Lung microvascular endothelial cell (primary cell): ENCODE measurements around the gene MSH3. TPM values are rescaled to one million over a fixed set of nuclear protein-coding genes. Genes with fewer than 3 reads are reported as not detected.
"Not testable (repeated sequence)": the region's sequence is repeated elsewhere in the genome, so short reads cannot be mapped to it uniquely, and the experiment has no call there.

Experiments
- DNase-seq, 2 donors: peaks; one replicate each; pipeline versions ENCODE4 v3.0.0 to v3.0.0-alpha.2; 2010; ENCODE audit warnings: low read depth in 2 of 2
- total RNA-seq: library from RNA; depleted of rRNA; stranded (reverse); fragments of >200 nt; gene quantifications from 2 replicates; pipeline ENCODE4 v1.2.1, GENCODE V29; 2014

Gene MSH3
- total RNA-seq, 1 donor from 2014 or later = 5.6 TPM

DNA sequence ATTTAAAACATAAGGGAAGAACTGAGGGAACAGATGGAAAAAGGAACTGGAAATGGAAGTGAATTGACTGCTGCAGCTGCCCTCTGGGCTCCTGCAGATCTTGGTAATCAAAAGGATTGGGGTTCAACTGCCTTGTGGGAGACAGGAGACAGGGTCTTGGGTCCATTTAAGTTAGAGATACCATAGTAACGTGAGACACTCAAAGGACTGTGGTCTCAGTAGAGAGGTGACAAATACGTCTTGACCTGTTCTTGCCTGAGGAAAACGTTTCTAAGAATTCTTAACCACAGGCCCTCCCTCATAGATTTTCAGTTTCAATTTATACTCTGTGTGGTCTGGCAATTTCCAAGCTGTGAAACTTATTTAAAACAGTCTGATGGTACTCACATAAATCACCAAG, 101.2 kb downstream of the MSH3 start:
- no peak for DNase-seq

DNA sequence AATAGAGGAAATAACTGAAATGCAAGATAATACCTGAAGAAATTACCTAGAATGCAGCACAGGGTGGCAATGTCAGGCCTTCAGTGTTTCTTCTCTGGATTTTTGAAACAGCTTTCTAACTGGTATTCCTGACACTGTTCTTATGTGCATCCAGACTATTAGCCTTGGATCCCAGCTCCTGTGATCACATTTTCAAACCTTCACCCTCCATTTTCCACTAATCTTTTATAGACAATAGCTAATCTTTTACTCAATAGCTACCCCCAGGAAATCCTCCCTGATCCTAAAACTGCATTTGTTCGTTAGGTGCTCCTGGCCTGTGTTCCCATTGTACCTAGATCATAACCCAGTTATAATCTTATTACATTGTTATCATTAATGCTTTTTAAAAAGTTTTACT, 101.8 kb downstream of the MSH3 start:
- no peak for DNase-seq

DNA sequence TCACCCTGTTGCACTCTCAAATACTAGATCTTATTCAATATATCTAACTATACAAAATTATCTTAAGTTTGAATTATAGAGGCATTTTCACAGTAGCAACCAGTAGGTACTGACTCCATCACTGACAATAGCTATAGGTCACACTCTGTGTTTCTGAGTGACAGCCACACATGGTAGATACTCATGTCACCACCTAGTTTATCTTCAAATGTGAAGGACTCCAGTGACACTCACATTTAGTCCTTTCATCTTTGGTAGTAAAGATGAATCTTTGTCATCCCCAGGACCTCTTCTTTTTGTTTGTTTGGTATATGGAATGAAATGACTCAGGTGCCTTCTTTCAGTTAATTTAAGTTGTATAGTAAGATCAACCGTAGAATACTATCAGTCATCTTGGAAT, 102.8 kb downstream of the MSH3 start:
- no peak for DNase-seq

DNA sequence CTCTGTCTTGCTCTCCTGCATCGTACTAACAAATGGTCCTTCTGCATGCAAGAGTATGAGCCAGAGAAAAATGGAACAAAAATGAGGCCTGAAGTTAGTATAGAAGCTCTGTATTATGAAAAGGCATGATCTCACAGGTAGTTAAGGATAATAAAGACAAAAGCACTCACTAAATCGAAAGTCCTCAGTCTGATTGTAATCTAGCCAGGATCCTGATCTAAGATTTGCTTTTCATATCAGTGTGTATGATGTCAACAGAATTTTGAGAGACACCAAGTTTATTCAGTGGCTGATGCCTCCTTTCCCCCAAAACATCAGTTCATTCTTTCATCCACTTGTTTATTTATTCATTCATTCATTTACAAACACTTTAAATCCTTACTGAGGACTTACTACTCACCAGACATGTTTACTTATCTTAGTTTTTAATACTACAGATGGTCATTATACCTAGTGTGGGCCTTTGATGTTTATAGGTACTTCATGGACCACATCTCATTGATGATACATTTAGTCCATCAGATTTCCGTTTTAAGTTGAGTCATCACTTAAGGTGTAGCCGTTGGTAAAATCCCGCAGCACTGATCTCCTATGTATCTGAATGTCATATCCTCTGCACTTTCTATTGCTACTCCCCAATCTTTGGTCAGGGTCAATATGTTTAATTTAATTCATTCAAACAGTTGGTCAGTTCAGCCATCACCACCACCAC, 105.6 kb downstream of the MSH3 start:
- DNase-seq = no peak

DNA sequence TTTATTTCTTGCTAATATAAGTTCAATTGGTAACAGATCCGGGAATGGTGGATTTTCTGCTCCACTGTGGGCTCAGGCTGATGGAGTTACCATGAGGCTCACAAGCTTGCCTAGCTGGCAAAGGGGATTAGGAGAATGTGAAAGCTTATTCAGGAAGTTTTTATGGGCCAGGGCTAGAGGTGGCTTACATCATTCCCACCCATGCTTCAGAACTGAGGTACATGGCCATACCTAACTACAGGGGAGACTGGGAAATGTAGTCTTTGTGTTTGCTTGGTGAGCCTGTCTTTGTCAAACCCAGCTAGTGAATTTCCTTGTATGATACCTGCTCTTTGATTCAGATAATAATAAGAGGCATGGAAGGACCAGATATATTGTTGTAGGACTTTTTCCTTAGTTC, 106.2 kb downstream of the MSH3 start:
- DNase-seq = no peak

DNA sequence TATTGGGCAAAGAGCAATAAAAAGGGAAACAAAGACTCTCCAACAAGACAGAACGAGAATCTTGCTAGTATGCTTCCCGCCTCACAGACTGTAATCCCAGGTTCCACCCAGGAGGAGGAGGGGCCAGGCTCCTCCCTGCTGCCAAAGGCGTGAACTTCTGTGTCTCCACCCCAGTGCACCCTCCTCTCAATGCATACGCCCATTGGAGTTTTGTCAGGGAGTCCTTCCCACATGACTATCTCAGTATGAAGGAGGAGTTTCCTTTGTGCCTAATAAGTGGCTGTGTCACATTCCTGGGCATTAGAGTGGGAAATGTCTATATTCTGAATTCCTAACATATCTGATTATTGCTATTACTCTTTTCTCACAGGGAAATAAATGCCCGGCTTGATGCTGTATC, 106.7 kb downstream of the MSH3 start:
- no peak for DNase-seq

DNA sequence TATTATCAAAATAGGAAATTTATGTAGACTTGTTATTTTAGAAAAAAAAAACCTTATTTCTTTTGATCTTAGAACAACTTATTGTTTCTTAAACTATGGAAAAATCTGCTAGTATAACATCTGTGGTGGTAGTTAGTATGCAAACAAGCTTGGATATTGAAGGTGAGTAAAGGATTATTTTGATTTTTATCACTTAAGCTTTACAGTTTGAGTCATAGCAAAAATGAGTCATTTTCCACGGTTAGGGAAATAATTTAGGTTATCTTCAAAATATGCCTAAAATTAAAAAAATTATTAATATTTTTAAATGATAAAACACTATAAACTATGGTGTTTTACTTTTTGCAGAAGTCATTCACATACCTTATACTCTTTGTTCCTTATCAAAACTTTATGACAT, 107.5 kb downstream of the MSH3 start:
- DNase-seq = no peak

DNA sequence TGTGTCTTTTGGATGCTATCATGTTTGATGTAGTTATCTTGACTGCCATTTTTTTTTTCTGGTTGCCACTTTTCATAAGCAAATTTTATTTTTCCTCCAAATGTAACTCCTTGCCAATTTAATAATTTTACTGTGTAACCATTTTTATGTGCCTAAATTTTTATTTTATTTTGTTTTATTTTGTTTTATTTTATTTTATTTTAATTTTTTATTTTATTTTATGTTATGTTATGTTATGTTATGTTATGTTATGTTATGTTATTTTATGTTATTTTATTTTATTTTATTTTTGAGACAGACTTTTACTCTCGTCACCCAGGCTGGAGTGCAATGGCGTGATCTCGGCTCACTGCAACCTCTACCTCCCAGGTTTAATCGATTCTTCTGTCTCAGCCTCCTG, 108.1 kb downstream of the MSH3 start:
- no peak for DNase-seq

DNA sequence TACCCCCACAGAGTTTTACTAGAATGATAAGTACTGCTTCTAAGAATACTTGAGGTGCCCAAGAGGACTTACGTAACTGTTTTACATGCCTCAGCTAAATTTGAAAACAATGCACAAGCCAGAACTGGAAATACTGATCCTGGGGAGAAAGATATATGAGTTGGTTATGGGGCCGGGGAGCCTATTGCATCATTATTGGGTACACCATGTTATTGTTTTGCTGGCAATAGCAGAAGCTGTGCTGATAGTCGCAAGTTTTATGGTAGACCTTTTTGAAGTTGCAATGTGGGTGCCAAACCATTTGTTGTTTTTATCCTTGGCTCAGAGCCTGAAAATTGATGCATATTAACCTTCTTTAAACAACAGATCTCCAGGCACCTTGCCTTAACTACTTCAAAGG, 108.8 kb downstream of the MSH3 start:
- DNase-seq = no peak

DNA sequence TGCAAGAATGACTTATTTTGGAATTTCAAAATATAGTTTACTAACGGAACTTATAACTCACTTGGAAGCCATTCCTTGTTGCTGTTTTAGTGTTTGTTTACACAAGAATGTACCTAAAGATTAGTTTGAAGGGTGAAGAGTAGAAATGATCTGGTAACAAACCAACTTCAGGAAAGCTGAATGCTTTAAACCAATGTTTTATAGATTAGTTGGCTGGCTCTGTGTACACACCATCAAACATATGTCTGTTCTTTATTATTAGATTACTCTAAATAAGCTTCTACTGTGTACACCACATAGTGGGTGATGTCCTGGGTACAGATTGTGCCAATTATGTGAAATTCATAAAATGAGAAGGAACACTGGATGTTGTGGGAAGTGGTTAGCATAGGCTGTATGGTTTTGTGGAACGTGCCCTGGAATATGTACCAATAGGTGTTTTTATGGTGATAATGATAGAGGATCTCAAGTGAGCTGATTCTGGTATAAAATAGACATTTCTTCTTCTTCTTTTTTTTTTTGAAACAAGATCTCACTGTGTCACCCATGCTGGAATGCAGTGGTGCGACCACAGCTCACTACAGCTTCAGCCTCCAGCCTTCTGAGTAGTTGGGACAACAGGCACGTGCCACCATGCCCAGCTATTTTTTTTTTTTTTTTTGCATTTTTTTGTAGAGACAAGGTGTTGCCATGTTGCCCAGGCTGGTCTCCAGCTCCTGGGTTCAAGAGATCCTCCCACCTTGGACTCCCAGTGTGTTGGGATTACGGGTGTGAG, 109.6 kb downstream of the MSH3 start:
- DNase-seq = no peak

DNA sequence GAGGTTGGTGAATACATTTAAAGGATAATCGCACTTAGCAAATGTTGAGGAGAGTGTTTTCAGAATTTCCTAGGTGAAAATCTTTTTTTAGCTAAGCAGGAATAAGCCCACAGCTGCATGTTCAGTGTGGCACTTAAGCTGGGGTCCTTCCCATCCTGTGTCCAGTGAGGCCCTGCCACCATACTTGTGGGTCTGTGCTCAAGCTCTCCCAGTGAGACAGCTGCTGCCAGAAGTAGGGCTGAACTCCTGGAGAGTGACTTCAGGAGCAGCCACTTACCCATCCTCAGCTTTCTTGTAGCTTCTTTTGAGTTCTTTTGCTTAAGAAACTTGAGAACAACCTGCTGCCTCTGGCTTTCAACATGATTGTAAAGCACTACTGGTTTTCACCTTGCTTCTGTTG, 110.3 kb downstream of the MSH3 start:
- no peak for DNase-seq

DNA sequence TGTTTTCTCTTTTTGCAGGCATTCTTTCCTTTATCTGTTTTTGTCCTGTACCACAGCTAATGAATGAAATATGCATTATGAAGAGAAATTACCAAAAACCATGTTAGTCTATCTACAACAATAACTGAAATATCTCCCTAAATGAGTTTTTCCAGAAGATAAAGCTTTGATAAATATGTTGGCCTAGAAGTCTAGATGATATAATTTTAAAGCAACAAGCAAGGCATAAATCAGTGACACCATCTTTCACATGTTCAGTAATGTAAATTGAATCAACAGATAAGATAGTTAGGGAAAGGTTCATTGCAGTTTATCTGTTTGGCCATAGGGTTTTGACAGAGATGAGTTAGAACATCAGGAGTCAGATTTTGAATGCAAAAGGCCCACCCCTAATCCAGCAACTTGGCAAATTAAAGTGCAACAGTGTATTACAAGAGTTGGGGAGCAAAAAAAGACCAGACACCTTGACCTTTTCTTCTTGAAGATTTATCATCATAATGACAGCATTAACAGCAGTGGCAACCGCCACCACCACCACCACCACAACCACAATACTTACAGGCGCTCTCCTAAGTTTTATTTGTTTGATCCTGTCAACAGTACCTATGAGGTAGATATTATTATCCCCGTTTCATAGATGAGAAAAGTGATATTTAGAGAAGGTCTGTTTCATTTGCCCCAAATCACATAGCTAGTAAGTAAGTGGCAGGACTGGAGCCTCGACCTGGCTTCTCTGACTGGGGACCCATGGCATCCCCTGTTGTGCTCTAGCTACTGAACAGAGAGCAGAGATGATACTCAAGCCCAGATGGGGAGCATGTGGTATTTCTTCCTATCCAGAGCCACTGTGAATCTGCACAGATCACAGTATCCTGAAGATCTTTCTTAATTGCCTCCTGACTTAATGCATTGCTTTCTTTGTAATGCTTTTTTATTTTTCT, 123.2 kb downstream of the MSH3 start:
- DNase-seq = no peak

DNA sequence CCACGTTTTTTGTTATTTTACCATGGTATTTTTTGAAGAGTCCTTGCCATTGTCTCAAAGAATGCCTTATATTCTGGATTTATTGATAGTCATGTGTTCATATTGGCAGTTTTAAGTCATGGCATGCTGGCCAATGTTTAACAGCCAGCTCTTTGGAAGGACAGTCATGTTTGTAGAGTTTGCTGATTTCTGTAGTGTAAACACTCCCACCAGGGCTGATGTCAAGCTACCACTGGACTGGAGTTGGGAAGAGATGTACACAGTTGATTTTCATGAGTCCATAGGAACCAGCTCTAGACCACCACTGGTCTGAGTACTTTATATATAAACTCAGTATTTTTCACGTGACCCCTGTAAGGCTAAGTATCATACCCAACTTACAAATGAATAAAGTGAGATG, 125.6 kb downstream of the MSH3 start:
- no peak for DNase-seq

DNA sequence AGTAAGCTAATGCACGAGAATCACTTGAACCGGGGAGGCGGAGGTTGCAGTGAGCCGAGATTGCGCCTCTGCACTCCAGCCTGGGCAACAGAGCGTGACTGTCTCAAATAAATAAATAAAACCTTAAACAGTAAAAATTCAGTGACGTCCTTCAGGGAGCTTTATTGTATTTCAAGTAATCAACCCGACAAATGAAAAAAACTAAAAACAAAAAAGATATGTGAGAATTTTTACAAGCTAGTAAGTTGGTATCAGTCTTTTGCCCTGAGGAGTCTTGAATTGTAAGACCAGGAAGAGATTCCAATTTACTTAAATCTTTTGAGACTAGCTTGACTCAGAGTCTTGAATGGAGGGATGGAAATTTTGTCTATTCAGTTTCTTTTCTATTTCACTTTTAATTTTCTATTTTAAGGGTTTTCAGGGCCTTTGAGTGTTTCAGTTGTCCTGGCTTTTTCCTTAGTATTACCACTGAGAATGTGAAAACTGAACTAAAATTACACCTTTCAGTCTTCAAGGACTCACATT, 126.4 kb downstream of the MSH3 start:
- no peak for DNase-seq

DNA sequence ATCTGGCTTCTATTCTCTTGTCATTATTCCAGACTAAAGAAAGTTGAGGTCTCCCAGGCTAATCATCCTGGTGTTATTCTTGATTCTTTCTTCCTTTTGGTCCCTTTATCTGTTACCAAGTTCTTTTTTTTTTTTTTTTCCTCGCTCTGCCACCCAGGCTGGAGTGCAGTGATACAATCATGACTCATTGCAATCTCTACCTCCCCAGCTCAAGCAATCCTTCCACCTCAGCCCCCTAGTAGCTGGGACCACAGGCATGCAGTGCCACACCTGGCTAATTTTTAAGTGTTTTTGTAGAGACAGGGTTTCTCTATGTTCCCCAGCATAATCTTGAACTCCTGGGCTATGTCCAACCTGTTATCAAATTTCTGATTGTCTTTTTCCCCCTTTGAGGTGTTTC, 126.9 kb downstream of the MSH3 start:
- peak in 1 of 2 donors; percentile 6 for DNase-seq

DNA sequence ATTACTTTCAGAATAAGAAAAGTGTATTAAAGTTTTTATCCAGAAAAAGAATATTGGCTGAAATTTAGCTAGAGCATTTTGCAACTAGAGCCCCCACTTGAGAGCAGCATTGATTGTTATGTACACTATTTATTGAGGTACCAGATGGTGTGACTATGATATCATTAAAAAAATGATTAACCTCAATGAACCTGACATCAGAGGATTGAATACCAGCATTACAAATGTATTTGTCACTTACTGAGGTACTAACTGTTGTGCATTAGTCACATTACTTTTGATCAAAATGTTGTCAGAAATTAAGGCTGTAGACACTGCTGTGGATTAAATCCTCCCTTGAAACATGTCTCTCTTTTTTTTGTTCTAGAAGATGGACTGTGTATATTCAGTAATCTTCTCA, 128.2 kb downstream of the MSH3 start:
- no peak for DNase-seq

DNA sequence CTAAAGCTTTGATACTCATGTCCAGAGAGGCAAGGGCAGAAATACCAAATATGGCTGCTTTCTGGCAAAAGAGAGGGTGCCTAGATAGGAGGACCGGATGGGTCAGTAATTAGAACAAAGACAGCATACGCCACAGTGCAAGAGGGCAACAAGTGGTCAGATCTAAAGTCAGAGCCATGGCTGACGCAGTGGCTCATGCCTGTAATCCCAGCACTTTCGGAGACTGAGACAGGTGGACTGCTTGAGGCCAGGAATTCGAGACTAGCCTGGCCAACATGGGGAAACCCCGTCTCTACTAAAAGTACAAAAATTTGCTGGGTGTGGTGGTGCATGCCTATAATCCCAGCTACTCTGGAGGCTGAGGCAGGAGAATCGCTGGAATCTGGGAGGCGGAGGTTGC, 129.3 kb downstream of the MSH3 start:
- not testable (repeated sequence) for DNase-seq

DNA sequence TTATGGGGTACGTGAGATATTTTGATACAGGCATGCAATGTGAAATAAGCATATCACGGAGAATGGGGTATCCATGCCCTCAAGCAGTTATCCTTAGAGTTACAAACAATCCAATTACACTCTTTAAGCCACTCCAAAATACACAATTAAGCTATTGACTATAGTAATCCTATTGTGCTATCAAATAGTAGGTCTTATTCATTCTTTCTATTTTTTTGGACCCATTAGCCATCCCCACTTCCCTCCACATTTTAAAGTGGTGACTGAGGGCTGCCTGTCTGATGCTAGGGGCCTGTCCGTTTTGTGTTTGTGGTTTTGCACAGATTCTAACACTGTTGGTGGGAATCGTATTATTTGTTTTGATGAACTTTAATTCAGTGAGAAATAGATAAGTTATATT, 130.0 kb downstream of the MSH3 start:
- DNase-seq = no peak

DNA sequence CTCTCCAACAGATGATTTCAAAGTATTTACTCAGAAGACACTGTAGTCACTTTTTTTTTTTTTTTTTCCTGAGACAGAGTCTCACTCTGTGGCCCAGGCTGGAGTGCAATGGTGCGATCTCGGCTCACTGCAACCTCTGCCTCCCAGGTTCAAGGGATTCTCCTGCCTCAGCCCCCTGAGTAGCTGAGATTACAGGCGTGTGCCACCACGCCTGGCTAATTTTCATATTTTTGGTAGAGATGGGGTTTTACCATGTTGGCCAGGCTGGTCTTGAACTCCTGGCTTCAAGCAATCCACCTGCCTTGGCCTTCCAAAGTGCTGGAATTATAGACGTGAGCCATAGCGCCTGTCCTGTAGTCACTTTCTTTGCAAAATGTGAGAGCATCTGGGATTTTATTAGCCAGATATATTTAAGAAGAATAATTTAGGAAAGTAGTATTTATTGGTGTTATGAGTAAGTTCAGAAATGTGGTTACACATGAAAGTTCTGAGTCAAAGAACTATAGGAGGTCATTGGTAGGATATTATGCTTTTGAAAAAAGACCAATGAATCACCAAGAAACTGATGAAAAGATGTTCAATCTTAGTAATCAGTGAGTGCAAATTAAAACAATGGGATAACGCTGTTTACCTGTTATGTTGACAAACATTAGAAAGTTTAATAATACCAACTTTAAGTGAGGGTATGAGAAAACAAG, 135.0 kb downstream of the MSH3 start:
- DNase-seq = not testable (repeated sequence)

DNA sequence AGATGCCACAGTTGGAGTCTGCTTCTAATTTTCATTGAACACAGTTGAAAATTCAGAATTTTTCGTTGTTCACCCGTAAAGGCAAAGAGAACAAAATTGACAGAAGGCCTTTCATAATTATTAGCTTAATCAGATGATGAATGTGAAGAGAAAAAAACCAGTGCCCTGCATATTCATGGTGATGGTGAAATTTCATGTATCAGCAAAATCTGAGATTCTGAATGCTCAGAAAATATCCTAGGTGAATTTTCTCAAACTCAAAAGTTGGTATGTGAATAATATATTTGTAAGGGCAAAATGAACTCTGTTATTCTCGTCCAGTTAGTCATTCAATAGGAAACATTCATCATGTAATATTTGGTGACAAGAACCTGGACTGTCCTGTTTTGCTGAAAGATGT, 136.2 kb downstream of the MSH3 start:
- no peak for DNase-seq

DNA sequence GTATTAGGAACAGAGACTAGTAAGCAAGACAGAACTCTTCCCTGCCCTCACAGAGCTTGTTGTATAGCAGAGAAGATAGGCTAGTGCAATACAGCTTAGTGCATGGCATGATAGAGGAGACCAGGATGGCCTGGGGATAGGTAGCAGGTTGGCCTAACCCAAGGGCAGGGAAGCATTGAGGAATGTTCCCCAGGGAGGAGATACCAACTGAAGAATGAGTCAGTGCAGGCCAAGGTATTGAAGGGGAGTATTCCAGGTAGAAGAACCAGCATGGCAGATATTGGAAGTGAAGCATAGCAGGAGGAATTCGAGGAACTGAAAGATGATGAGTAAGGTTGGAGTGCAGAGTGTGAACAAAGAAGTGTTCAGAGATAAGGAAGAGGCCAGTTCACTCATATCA, 138.9 kb downstream of the MSH3 start:
- no peak for DNase-seq
